ENCODE results near the gene CERS3.
"Not testable (repeated sequence)": the region's sequence is repeated elsewhere in the genome, so short reads cannot be mapped to it uniquely, and the experiment has no call there.

DNA sequence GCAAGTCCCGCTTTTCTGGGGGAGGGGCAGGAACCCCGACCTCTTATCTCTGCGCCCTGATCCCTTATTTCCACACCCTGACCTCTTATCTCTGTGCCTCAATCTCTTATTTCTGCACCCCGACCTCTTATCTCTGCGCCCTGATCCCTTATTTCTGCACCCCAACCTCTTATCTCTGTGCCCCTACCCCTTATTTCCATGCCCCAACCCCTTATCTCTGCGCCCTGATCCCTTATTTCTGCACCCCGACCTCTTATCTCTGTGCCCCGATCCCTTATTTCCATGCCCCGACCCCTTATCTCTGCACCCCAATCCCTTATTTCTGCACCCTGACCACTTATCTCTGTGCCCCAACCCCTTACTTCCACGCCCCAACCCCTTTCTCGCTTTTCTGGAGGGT is 87.7 kb downstream of the CERS3 start:
- not testable (repeated sequence) for TF ChIP-seq RFX5 (IDR thresholded peaks at IDR 0.05; ENCODE audit: low read length); EP300 (IDR thresholded peaks at IDR 0.05; ENCODE audit: borderline replicate concordance in 1 of 2, low read depth in 1 of 2, low read length in 1 of 2); TAF1 (IDR thresholded peaks at IDR 0.05; ENCODE audit: borderline replicate concordance, low read depth, low read length); POLR2AphosphoS5 (IDR thresholded peaks at IDR 0.05; ENCODE audit: low read depth, low read length); SIN3A (IDR thresholded peaks at IDR 0.05; ENCODE audit: borderline replicate concordance, low read depth, low read length); MEF2A (IDR thresholded peaks at IDR 0.05; ENCODE audit: borderline replicate concordance, low read depth); GABPA (IDR thresholded peaks at IDR 0.05; ENCODE audit: low read depth); TEAD4 (IDR thresholded peaks at IDR 0.05; ENCODE audit: borderline replicate concordance, insufficient read depth)
- TF ChIP-seq, protein P1, sequence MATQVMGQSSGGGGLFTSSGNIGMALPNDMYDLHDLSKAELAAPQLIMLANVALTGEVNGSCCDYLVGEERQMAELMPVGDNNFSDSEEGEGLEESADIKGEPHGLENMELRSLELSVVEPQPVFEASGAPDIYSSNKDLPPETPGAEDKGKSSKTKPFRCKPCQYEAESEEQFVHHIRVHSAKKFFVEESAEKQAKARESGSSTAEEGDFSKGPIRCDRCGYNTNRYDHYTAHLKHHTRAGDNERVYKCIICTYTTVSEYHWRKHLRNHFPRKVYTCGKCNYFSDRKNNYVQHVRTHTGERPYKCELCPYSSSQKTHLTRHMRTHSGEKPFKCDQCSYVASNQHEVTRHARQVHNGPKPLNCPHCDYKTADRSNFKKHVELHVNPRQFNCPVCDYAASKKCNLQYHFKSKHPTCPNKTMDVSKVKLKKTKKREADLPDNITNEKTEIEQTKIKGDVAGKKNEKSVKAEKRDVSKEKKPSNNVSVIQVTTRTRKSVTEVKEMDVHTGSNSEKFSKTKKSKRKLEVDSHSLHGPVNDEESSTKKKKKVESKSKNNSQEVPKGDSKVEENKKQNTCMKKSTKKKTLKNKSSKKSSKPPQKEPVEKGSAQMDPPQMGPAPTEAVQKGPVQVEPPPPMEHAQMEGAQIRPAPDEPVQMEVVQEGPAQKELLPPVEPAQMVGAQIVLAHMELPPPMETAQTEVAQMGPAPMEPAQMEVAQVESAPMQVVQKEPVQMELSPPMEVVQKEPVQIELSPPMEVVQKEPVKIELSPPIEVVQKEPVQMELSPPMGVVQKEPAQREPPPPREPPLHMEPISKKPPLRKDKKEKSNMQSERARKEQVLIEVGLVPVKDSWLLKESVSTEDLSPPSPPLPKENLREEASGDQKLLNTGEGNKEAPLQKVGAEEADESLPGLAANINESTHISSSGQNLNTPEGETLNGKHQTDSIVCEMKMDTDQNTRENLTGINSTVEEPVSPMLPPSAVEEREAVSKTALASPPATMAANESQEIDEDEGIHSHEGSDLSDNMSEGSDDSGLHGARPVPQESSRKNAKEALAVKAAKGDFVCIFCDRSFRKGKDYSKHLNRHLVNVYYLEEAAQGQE (IDR thresholded peaks at IDR 0.05; ENCODE audit: low read depth, low read length): not testable (repeated sequence)
- TF ChIP-seq, protein P2, sequence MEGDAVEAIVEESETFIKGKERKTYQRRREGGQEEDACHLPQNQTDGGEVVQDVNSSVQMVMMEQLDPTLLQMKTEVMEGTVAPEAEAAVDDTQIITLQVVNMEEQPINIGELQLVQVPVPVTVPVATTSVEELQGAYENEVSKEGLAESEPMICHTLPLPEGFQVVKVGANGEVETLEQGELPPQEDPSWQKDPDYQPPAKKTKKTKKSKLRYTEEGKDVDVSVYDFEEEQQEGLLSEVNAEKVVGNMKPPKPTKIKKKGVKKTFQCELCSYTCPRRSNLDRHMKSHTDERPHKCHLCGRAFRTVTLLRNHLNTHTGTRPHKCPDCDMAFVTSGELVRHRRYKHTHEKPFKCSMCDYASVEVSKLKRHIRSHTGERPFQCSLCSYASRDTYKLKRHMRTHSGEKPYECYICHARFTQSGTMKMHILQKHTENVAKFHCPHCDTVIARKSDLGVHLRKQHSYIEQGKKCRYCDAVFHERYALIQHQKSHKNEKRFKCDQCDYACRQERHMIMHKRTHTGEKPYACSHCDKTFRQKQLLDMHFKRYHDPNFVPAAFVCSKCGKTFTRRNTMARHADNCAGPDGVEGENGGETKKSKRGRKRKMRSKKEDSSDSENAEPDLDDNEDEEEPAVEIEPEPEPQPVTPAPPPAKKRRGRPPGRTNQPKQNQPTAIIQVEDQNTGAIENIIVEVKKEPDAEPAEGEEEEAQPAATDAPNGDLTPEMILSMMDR (IDR thresholded peaks at IDR 0.05): not testable (repeated sequence)
